Effector CD4-positive, alpha-beta T cell (primary cell): ENCODE data around the gene CBLB.

Source experiments
- DNase-seq: peaks from one replicate; pipeline ENCODE4 v3.0.0-alpha.2; 2020

CBLB gene

DNA sequence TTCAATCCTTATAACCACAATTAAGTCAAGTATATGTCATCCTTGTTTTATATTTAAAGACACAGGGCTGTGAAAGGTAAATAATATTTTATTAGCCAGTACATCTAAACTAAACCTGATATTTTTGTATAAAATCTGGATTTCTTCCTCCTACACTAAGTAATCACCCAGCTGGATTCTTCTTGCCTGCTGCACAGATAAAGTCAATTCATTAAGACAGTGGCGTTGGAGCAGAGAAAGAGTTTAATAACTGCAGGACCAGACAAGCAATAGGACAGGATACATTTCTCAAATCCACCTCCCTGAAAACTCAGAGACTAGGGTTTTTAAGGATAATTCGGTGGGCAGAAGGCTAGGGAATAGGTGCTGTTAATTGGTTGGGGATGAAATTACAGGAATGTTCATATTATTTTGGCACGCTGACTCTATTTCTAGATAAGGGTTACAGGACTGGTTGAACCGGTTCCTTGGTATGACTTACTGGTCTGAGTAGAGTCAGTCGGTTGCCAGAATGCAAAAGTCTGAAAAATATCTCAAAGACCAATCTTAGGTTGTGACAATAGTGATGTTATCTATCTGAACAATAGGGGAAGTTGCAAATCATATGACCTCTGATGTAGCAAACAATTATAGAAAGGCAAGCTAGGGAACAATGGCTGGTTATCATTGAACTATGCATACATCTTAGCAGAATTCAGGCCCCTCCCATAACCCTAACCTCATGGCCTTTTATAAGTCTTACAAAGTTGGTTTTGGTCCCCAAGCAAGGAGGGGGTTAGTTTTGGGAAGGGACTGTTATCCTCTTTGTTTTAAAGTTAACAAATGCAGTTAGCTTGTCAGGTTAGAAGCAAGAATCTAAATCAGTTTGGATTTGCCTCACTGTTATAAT lies 257.3 kb downstream of the CBLB start:
- no peak for DNase-seq

DNA sequence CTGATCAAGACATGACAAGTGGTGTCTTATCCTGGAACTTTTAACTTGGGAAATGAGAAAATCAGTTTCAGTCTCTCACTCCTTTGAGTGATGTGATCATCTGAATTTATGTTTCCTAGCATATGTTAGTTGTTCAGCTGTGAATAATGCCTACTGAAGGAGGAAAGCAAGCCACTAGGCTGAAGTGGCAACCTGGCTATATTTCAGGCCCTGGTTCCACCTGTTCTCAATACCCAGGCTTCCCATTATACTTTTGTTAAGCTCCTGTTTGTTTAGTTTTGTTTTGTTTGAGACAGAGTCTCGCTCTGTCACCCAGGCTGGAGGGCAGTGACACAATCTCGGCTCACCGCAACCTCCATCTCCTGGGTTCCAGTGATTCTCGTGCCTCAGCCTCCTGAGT lies 258.3 kb downstream of the CBLB start:
- no peak for DNase-seq

DNA sequence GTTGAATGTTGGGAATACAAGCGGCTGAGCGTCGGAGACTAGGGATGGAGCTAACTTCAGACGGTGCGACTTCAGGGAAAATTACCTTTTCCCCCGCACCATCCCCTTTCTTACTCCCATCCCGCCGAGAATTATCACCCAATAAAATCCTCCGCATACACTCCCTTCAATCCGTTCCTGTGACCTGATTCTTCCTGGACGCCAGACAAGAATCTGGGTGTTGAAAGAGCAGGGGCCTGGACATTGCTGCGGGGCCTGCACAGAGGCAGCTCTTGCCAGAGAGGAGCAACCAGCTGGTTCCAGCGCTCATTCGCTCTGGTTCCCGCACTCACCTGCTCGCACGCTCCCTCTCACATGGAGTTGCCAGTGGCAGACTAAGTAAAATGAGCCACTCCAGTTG lies 260.2 kb downstream of the CBLB start:
- DNase-seq: no peak

DNA sequence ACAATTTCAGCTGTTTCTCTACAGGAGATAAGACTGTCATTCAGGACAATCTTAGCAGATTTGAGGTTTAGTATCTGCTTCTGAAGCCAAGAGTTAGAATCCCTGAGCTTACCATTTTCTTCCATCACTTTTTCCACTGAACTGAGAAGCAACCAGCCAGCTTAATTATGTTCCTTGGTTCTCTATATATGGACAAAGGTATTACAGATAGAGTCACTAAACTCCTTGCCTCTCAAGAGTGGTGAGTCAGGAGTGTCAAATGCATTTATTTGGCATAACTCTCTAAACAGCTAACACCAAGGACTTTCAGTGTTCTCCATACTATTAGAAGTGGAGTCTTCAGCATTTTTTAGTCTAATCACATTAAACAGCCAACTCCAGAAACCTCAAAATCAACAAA lies 262.8 kb downstream of the CBLB start:
- DNase-seq: no peak
